HepG2 (cell line): Measurements from ENCODE around the gene SLC35B4. TPM values are rescaled to one million over a fixed set of nuclear protein-coding genes. Genes with fewer than 3 reads are reported as not detected.
A peak's percentile ranks its signal among the peaks of the same experiment; 100 is the strongest.

Source experiments
- ARHGAP35 ChIP-seq: sonication (generic); formaldehyde crosslinking; IDR thresholded peaks from 2 replicates; pipeline ENCODE4 v1.9.0; 2022; ENCODE audit warnings: mild to moderate bottlenecking, inconsistent platforms, moderate library complexity, missing genetic modification reagents, borderline replicate concordance
- ATF1 ChIP-seq: IDR thresholded peaks from 2 replicates; pipeline ENCODE4 v1.6.1; 2016; ENCODE audit warnings: mild to moderate bottlenecking, control low read depth
- ATF5 ChIP-seq: sonication (generic); formaldehyde crosslinking; IDR thresholded peaks from 2 replicates; pipeline ENCODE4 v1.4.0; 2020; ENCODE audit warnings: mild to moderate bottlenecking, low read depth, missing genetic modification reagents
- BRD4 ChIP-seq: sonication (generic); formaldehyde crosslinking; IDR thresholded peaks from 2 replicates; pipeline ENCODE4 v1.4.0; 2020; ENCODE audit warnings: missing genetic modification reagents
- CBFB ChIP-seq: sonication (generic); formaldehyde crosslinking; IDR thresholded peaks from 2 replicates; pipeline ENCODE4 v1.4.0; 2020; ENCODE audit warnings: missing genetic modification reagents
- ELF3 ChIP-seq: IDR thresholded peaks from 2 replicates; pipeline ENCODE4 v1.6.1; 2016; ENCODE audit warnings: missing genetic modification reagents, missing compliant biosample characterization
- IKZF1 ChIP-seq: fragments of 450-650 bp; IDR thresholded peaks from 2 replicates; pipeline ENCODE4 v1.7.1; 2016
- KDM6A ChIP-seq: IDR thresholded peaks from 2 replicates; pipeline ENCODE4 v1.6.1; 2016; ENCODE audit warnings: low read depth
- MAX ChIP-seq: IDR thresholded peaks from 2 replicates; pipeline ENCODE4 v1.6.1; 2012; ENCODE audit warnings: inconsistent platforms
- NFATC3 ChIP-seq: sonication (generic); formaldehyde crosslinking; IDR thresholded peaks from 2 replicates; pipeline ENCODE4 v1.5.1; 2020; ENCODE audit warnings: mild to moderate bottlenecking, missing genetic modification reagents
- NR2F2 ChIP-seq: IDR thresholded peaks from 2 replicates; pipeline ENCODE4 v1.6.1; 2012; ENCODE audit warnings: low read depth, inconsistent platforms, borderline replicate concordance
- PHB2 ChIP-seq: fragments of 450-650 bp; IDR thresholded peaks from 2 replicates; pipeline ENCODE4 v1.6.1; 2018; ENCODE audit not compliant: partially characterized antibody
- PHF20 ChIP-seq: sonication (generic); formaldehyde crosslinking; IDR thresholded peaks from 2 replicates; pipeline ENCODE4 v1.5.0; 2020; ENCODE audit warnings: mild to moderate bottlenecking, missing genetic modification reagents
- PHF21A ChIP-seq: sonication (generic); formaldehyde crosslinking; IDR thresholded peaks from 2 replicates; pipeline ENCODE4 v1.5.0; 2020; ENCODE audit warnings: mild to moderate bottlenecking, missing genetic modification reagents
- SALL2 ChIP-seq: sonication (generic); formaldehyde crosslinking; IDR thresholded peaks from 2 replicates; pipeline ENCODE4 v1.8.1; 2023; ENCODE audit warnings: mild to moderate bottlenecking, missing genetic modification reagents, inconsistent platforms
- ZBTB42 ChIP-seq: sonication (generic); formaldehyde crosslinking; IDR thresholded peaks from 2 replicates; pipeline ENCODE4 v1.5.0; 2020; ENCODE audit warnings: mild to moderate bottlenecking, missing genetic modification reagents
- ZC3H13 ChIP-seq: sonication (generic); formaldehyde crosslinking; IDR thresholded peaks from 2 replicates; pipeline ENCODE4 v1.8.1; 2023; ENCODE audit warnings: mild to moderate bottlenecking, missing genetic modification reagents, moderate library complexity
- ZNF512 ChIP-seq: sonication (generic); formaldehyde crosslinking; IDR thresholded peaks from 2 replicates; pipeline ENCODE4 v1.4.0; 2020; ENCODE audit warnings: mild to moderate bottlenecking, missing genetic modification reagents
- ZNF572 ChIP-seq: sonication (generic); formaldehyde crosslinking; IDR thresholded peaks from 2 replicates; pipeline ENCODE4 v1.5.1; 2020; ENCODE audit warnings: mild to moderate bottlenecking, missing genetic modification reagents
- ZNF616 ChIP-seq: sonication (generic); formaldehyde crosslinking; IDR thresholded peaks from 2 replicates; pipeline ENCODE4 v1.5.0; 2020; ENCODE audit warnings: low read depth, mild to moderate bottlenecking, missing genetic modification reagents
- ZNF703 ChIP-seq: sonication (generic); formaldehyde crosslinking; IDR thresholded peaks from 2 replicates; pipeline ENCODE4 v1.5.1; 2020; ENCODE audit warnings: missing genetic modification reagents, mild to moderate bottlenecking, moderate library complexity, borderline replicate concordance
- ZNF749 ChIP-seq: sonication (generic); formaldehyde crosslinking; IDR thresholded peaks from 2 replicates; pipeline ENCODE4 v1.8.0; 2022; ENCODE audit warnings: mild to moderate bottlenecking, missing genetic modification reagents, moderate library complexity, borderline replicate concordance
- ZNF761 ChIP-seq: sonication (generic); formaldehyde crosslinking; conservative IDR thresholded peaks from 2 replicates; pipeline ENCODE4 v1.4.0; 2020; ENCODE audit warnings: mild to moderate bottlenecking, missing genetic modification reagents
- ZSCAN30 ChIP-seq: sonication (generic); formaldehyde crosslinking; IDR thresholded peaks from 2 replicates; pipeline ENCODE4 v1.5.0; 2020; ENCODE audit warnings: mild to moderate bottlenecking, missing genetic modification reagents
- polyA plus RNA-seq, 8 experiments: library from polyadenylated mRNA; depleted of rRNA in 3 of 8; stranded (reverse) in 7 of 8; unstranded in 1 of 8; fragments of >200 nt; fragmentation: Illumina TruSeq in 4 of 8; extraction: Trizol in 4 of 8; gene quantifications; 2 replicates each; pipeline versions ENCODE4 v1.2.1 to v1.2.3, GENCODE V29; 2011 to 2016; ENCODE audit warnings: low read depth in 4 of 8, missing spikeins in 1 of 8, mixed read lengths in 1 of 8; ENCODE audit not compliant: insufficient read depth in 1 of 8
- total RNA-seq, 5 experiments: library from RNA; depleted of rRNA; stranded (reverse); fragments of >200 nt; fragmentation: Illumina TruSeq; extraction: Trizol; gene quantifications; 2 replicates each; pipeline ENCODE4 v1.2.3, GENCODE V29; 2016; ENCODE audit warnings: low read depth in 1 of 5
- TF ChIP-seq, protein P1 (sequence below): sonication (generic); formaldehyde crosslinking; IDR thresholded peaks from 2 replicates; pipeline ENCODE4 v1.5.0; 2020; ENCODE audit warnings: missing genetic modification reagents
- TF ChIP-seq, protein P2 (sequence below): sonication (generic); formaldehyde crosslinking; IDR thresholded peaks from 2 replicates; pipeline ENCODE4 v1.4.0; 2020; ENCODE audit warnings: missing genetic modification reagents

The SLC35B4 gene
- total and polyA plus RNA-seq, 2 of the 13 experiments (the other 11 are each of a cell fraction or from before 2014, with no cell fraction given), result 17.1 to 17.8 TPM

DNA sequence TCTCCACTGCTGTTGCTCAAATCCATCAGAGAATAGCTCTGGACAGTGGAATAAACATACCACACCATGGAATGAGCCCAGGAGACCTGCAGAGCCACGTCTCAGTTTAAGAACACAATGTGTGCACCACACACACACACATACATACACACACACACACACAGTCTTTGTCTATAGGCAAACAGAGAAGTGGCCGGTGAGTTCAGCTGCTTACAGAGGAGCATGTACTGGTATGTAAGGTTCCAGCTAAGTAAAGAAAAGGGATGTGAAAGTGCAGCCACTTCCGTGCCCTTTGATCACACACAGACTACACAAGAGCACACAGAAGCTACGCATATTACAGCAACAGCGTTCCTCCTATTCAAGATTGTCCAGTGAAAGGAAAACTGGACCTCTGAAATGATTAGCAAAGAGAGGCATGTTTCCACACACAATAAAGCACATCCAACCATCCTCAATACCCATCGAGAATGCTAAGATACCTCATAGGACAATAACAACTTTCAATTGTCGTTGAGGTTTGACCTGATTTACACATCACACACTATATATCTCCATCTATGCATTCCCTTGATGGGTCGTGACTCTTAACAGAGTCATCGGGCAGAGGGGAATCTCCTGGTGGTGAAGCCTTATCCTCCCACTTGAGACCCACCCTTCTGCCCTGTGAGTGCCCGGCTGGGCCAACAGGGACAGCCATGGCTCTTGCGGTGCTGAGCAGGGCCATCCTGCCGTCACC is 23.6 kb downstream of the SLC35B4 start (continued):
- no peak for TF ChIP-seq ZSCAN30
- no peak for TF ChIP-seq ZNF749
- no peak for TF ChIP-seq NR2F2
- no peak for TF ChIP-seq ZNF761 (CRISPR knock-in tag)
- no peak for TF ChIP-seq NFATC3 (CRISPR knock-in tag)
- TF ChIP-seq ZNF703 (CRISPR knock-in tag), result no peak
- no peak for TF ChIP-seq ZNF572
- TF ChIP-seq, protein P1, sequence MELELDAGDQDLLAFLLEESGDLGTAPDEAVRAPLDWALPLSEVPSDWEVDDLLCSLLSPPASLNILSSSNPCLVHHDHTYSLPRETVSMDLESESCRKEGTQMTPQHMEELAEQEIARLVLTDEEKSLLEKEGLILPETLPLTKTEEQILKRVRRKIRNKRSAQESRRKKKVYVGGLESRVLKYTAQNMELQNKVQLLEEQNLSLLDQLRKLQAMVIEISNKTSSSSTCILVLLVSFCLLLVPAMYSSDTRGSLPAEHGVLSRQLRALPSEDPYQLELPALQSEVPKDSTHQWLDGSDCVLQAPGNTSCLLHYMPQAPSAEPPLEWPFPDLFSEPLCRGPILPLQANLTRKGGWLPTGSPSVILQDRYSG, result no peak
- no peak for TF ChIP-seq PHF21A
- TF ChIP-seq PHB2, result no peak
- no peak for TF ChIP-seq IKZF1
- TF ChIP-seq ZBTB42 (CRISPR knock-in tag), result no peak
- no peak for TF ChIP-seq ZNF616 (CRISPR knock-in tag)
- no peak for TF ChIP-seq ATF1 (CRISPR knock-in tag)
- TF ChIP-seq BRD4, result no peak
- no peak for TF ChIP-seq ARHGAP35 (CRISPR knock-in tag)
- no peak for TF ChIP-seq SALL2 (CRISPR knock-in tag)
- TF ChIP-seq PHF20 (CRISPR knock-in tag), result no peak
- TF ChIP-seq ELF3, result peak; percentile 87
- TF ChIP-seq, protein P2, sequence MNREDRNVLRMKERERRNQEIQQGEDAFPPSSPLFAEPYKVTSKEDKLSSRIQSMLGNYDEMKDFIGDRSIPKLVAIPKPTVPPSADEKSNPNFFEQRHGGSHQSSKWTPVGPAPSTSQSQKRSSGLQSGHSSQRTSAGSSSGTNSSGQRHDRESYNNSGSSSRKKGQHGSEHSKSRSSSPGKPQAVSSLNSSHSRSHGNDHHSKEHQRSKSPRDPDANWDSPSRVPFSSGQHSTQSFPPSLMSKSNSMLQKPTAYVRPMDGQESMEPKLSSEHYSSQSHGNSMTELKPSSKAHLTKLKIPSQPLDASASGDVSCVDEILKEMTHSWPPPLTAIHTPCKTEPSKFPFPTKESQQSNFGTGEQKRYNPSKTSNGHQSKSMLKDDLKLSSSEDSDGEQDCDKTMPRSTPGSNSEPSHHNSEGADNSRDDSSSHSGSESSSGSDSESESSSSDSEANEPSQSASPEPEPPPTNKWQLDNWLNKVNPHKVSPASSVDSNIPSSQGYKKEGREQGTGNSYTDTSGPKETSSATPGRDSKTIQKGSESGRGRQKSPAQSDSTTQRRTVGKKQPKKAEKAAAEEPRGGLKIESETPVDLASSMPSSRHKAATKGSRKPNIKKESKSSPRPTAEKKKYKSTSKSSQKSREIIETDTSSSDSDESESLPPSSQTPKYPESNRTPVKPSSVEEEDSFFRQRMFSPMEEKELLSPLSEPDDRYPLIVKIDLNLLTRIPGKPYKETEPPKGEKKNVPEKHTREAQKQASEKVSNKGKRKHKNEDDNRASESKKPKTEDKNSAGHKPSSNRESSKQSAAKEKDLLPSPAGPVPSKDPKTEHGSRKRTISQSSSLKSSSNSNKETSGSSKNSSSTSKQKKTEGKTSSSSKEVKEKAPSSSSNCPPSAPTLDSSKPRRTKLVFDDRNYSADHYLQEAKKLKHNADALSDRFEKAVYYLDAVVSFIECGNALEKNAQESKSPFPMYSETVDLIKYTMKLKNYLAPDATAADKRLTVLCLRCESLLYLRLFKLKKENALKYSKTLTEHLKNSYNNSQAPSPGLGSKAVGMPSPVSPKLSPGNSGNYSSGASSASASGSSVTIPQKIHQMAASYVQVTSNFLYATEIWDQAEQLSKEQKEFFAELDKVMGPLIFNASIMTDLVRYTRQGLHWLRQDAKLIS (CRISPR knock-in tag), result no peak
- no peak for TF ChIP-seq CBFB
- TF ChIP-seq ATF5 (CRISPR knock-in tag), result no peak
- TF ChIP-seq ZNF512 (CRISPR knock-in tag), result no peak
- TF ChIP-seq KDM6A (CRISPR knock-in tag), result peak; percentile 46; the same call in 1 of the 2 replicates
- TF ChIP-seq ZC3H13 (CRISPR knock-in tag), result no peak
- TF ChIP-seq MAX, result peak; percentile 43; the same call in 1 of the 2 replicates
